Inflammatory macrophage (primary cell): ENCODE results near the gene C6orf89.
A peak's percentile ranks its signal among the peaks of the same experiment; 100 is the strongest.

Experiments used
- DNase-seq, 2 donors: peaks; one replicate each; pipeline ENCODE4 v3.0.0-alpha.2; 2020 to 2022
- total RNA-seq, 18 experiments: gene quantifications; one replicate each; lab custom pipeline; 2026; ENCODE audit warnings: mixed read lengths in 6 of 18, inconsistent platforms in 2 of 18; lab: John Stamatoyannopoulos, UW

The C6orf89 gene, protein sequence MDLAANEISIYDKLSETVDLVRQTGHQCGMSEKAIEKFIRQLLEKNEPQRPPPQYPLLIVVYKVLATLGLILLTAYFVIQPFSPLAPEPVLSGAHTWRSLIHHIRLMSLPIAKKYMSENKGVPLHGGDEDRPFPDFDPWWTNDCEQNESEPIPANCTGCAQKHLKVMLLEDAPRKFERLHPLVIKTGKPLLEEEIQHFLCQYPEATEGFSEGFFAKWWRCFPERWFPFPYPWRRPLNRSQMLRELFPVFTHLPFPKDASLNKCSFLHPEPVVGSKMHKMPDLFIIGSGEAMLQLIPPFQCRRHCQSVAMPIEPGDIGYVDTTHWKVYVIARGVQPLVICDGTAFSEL
- total RNA-seq, result 42.6 to 118 (median 97.2) reads per million in 18 experiments

DNA sequence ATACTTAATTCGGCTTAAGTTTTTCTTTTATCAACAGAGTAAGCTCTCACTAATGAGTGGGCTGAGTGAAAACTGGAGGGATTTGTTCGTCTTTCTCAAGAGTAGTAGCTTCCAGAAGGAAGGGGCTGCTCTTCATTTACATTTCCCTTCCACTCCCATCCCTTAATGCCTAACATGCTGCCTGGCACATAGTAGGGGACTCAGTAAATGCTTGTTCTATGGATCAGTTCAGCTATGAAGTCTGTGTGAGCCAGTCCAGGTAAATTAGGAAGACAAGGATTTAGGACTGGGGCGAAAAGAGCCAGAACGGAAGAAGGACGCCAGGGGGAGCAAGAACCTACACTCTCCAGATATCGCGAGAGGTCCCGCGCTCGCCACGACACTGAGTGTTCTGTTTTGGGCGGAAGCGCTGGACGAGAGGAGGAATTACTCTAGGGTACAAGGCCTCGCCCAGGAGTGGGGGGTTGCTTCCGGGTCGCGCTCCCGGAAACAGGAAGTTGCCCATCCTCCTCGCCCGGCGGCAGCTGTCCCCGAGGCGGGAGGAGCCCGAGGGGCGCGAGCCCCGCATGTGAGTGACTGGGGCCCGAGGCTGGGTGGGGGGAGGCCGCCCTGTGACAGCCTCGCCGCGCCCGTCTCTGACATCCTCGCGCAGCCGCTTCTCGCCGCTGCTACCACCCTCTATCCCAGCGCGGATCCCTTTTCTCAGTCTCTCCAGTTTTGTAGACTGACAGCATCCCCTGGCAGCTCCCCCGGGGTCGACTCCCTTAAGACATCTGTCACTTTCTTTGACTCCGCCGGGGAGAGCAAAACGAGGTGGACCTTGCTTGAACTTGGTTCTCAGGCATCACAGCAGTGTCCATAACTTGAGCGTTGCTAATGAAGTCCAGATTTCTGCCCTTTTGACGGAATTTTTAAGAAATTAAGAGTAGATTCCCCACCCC lies at the start of gene C6orf89:
TSS of gene C6orf89 (plus strand) at position 492 of the 941 bp plus-strand sequence. CDS start 13,493 bp downstream, outside the sequence.
- peak; percentile 98 to 99 for DNase-seq

DNA sequence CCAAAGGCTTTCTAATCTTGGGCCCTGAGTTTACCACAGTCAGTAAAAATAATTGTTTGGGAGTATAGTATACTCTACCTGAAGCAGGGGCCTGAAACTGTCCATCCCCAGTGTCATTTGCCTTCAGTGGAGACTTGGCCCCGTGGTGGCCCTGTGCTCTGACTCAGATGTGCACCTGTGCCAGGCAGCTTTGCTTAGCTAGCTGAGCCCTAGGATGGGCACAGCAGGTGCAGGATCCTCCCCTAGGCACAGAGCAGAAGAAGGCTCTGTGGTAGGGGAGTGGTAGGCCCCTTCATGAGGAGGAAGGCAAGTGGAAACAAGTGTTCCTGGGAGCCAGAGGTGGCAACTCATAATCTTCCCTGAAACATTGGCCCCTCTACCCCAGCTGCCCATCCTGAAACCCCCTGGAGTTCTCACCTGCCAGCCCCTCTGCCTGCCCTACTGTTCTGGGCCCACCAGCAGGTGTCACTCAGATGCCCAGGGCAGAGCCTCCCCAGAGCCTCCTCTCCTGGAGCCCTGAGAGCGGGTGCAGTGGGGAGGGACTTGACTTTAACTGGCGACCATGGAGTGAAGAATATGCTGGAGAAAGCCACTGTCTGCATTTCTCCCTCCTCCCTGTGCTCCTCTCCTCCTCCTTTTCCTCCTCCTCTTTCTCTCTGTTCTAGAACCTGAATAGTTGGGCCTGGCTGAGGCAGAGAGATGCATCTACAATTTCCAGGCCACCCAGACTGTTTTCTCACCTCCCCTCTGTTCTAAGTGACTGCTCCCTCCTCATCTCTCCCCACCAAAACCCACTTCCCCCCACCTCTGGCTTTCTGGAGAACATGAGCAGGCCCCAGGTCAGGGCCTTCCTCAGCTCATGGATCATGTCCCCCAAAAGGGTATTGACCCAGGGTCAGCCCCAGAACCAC lies 49.4 kb upstream of the C6orf89 start:
- no peak for DNase-seq

DNA sequence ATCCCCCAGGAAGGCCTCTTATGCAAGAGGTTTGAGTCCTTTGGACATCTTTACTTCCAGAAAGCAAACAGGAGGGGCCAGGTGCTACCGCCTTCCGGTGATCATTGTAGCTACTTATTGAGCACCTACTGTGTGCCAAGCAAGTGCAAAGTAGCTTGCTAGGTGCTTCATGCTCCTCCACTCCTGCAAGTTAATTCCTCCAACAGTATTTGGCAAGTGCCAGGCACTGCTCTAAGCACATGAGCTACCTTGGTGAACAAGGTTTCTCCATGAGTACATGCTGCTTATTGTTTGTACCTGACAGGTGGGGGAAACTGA lies 48.8 kb upstream of the C6orf89 start:
- DNase-seq, result no peak

DNA sequence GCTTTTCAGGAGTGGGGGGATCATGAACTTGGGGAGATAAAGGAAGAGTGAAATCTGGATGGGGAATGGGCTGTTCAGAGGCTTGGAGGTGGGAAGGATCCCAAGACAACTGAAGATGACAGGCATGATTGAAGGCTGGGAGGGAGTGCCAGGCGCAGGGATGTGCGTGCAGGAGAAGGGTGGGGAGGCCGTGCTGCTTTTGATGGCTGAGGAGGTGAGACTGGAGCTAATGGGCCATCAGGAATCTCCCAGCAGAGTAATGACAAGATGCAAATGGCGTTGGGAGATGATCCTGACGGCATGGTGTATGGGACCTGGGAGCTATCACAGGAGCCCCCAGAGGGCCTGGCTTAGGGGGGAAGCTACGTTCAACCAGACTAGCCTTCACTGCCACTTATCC lies 48.1 kb upstream of the C6orf89 start:
- no peak for DNase-seq

DNA sequence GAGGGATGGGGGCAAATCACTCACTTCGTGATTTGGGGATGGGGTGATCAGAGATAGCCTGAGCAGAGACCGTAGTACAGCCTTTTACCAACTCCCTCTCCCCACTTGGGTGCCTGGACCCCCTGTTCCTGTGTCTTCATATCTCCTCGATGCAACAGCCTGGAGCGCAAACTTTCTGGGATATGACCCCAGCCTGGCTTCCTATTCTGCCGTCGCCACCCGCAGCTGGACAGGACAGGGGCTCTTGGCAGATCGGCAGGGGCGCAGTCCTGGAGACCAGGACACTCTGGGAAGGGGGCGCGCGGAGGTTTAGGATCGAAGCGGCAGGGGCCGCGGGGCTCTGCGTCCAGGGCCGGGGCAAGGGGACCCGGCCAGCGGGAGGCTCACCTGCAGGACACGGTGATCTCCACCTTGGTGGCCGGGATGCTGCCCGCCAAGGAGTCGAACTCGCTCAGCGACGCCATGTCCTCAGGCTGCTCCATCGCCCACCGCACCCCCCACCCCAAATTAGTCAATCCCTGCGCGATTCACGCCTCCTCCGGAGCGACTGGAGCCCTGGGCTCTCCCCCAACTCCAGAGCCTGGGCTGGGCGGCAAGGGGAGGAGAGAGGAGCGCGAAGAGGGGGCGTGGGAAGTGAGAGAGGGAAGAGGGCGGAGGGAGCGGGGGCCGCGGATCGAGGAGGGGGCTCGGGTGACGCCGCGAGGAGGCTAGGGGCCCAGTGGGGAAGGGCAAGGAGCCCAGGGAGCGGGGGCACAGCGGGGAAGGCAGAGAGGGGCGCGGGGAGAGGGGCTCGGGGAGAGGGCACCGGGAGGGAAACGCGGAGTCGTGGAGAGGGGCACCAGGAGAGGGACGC lies 46.6 kb upstream of the C6orf89 start, which contains the start of gene CPNE5:
TSS of gene CPNE5 (minus strand) at position 549 of the 853 bp plus-strand sequence. CDS start at position 482, 67 bp downstream.
- no peak for DNase-seq

DNA sequence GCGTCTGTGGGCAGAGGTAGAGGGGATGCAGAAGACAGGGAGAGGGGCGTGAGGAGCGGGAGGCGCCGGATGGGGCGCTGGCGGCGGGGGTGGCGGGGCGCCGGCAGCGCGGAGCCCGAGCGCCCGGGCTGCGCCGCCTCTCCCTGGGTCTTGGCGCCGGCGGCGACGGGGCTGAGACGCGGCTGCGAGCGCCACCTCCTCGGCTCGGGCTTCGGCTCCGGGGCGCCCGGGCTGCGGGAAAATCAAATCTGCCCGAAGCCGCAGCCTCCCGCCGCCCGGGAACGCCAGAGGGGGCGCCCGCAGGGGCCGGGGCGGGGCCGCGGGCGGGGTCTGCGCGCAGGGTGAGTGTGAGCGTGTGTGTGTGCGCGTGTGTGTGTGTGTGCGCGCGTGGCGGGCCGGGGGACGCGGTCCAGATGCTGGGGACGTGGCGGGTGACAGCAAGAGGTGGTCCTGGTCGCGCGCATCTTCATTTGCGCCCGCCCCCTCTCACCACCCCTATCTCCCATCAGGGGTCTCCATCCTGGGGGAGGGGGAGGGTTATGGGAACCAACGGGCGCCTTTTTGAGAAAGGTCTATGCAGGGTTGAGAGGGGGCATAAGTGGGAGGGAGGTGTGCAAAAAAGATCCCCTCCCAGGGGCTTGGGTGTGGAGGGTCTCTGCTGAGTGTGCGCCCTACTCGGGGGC lies 45.9 kb upstream of the C6orf89 start:
- DNase-seq, result no peak

DNA sequence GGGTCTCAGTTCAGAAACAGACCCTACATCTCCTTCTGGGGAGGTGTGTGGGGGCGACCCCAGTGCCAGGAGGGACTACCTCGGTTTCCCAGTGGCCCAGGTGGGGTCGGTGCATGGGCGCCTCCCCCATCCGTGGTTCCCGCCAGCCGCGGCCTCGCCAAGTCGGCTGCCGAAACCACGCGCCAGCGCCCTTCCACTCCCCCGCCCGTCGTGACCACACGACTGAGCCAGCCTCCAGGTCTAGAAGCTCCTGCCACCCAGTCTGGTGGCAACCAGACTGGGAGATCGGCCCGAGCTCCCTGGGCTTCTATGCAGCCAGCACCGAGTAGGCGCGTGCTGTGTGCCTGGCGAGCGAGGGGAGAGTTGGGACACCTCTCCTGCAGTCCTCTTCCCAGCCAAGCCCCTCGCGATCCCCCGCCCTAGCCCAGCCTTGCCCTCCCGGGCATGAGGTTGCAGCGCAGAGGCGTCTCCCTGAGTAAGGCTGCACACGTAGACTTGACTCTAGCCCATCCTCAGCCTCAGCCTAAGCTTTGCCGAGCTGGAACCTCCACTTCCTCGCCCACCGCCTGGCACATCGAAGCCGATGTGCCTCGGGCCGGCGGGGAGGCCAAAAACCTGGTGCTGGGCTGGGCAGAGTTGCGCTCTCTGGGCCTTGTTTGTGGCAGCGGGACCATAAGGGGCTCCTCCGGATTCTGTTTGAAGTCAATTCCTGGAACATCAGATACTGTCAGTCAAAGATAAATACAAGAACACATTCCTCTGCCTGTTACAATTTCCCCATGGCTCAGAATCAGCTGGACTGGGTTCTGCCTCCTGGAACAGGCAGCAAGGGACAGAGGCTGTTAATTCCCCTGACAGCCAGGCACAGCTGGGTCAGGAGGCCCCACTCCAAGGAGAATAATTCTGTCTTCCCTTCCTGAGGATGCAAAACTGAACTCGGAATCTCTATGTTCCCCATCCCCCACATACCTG lies 45.0 kb upstream of the C6orf89 start:
- no peak for DNase-seq

DNA sequence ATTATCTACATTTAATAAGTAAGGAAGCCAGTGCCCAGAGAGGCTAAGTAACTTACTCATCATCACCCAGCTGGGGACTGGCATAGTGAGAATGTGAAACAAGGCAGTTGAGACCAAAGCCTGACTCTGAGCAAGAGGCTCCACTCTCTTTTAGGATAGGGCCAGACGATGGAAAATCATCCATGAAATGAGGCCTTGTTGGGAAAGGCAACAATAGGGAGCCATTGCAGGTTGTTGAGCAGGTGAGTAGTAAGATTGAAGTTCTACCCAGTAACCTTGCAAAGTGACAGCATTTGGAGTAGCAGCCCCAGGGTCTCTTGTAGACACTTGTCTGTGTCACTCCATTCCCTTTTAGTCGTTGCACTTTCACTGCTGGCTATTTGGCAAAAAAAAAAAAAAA lies 44.0 kb upstream of the C6orf89 start:
- DNase-seq, result no peak

DNA sequence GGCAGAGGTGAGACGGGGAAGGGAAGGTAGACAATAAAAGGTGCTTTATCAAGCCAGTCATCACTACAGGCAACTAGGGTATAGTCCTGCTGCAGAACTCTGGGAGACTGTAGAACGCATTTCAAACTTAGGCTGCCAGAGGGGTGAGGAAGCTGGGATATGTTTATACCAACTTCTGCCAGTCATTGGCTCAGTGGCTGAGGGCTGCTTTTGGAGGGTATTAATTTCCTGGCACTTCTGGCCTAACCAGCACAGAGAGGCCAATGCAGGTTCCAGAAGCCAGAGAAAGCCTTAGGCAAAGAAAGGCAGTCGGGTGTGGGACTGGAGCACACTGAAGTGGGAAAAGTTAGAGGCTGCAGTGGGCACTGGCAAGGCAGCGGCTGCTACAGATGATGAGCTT lies 42.6 kb upstream of the C6orf89 start:
- DNase-seq, result no peak

DNA sequence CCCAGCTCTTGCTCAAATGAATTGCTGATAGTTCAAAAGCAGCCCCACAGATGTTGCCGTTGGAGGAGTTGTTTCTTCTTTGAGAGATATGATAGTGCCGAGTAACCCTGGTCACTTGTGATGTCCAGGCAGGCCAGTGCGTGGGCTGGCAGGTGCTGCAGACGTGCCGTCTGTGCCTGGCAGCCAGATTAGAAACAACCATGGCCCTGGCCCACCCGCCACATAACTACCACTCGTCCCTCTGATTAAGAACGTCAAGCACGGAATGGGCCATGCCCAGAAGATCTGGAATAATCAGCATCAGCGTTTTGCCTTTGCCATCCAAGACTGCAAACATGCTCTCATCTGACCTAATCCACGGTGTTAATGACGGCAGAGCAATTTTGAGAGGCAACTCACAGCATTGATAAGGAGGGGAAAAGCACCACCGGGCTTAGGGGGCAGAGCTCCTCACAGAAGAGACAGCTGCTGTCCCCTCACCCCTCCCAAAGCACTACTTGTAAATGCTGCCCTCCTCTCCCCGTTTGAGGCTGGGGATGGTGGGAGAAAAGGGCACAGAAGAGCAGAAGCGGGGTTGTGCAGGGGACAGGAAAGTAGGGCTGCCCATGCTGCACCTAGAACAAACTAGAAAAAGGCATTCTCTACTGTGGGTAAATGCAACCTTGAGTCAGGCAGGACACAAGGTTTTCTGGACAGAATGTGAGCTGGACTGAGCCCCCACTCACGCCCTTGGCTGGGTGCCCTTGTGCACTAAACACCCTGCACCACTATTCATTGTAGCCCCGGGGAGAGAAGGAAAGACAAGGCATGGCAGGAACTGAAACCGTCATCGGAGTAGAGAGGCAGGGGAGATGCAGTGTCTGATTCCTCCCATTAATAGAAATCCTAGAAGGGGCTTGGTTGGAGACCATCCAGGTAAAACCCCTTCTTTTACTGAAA lies 41.3 kb upstream of the C6orf89 start:
- no peak for DNase-seq

DNA sequence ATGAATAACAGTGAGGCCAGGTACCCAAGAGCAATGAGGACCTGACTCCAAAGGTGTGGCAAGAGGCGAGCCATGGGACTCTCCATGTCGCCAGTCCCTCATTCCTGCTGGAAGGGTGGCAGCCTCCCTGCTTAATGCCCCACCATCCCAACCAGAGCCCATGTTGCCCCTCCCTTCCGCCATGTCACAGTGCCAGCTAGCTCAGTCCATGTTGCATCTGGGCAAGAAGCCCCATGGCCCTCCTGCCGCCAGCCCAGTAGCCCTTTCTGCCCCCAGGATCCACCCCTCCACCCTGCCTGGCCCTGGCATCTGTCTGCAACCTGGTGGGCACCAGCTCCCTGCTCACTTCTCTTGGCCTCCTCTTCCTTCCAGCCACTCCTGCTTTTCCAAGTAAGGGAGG lies 40.5 kb upstream of the C6orf89 start:
- DNase-seq, result no peak

DNA sequence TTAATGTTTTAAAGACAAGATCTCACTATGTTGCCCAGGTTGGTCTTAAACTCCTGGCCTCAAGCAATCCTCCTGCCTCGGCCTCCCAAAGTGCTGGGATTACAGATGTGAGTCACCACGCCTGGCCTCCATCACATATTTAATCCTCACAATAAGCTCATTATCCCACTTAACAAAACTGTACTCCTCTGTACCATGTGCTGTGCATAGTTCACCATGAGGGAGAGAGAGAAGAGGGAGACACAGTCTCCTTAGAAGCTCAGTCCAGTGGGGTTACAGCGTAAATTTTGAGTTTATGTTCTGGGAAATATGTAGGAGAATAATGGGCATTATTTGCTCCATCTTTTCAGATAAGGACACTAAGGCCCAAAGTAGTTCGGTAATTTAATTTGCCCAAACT lies 38.6 kb upstream of the C6orf89 start:
- no peak for DNase-seq

DNA sequence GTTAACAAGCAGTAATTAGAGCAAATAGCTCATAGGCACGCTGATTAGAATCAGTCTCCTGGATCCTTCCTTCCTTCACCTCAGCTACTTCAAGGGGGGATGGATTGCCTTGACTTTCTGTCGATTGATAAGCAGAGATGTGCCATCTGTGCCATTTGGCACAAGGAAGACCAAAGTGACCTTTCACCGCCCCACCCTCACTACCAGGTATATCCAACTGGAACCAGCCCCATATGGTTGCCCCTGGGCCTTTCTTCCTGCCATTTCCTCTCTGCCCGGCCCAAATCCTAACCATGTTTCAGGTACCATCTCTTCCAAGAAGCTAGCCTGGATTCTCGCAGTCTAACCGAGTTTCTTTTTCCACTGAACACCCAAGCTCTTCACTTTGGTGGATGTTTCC lies 37.8 kb upstream of the C6orf89 start:
- no peak for DNase-seq

DNA sequence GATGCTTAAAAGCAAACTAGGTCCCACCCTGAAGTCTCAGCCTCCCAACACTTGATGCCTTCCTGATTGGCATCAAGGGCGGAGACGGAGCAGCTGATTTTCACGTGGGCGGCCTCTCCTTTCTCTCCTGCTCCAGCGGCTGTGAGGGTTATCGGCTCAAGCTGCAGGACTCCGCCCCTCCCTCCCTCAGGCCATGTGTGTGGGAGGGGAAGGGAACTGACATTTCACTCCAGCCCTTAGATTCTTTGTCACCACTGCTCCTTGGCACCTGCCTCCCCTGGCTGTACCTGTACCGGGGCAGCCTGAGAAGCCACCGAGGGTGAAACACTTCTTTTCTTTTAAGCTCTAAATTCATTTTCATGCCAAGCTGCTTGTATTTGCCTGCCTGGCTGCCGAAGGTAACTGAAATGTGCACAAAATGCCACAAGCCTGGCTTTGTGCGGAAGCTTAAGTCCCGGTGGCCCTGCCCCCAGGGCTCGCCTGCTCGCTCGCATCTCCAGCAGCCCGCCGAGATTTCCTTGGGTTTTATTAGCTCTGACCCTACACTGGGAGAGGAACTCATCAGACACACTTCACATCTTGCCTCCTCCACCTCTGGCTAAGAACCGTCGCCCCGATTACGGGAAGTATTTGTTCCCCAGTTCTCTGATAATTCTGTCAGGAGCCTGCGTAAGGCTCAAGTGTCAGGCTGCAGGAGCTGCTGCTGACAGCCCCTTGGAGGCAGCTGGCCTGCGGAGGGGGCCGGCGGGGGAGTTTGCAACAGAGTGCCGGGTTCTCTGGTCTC lies 36.9 kb upstream of the C6orf89 start:
- peak; percentile 80 to 86 for DNase-seq

DNA sequence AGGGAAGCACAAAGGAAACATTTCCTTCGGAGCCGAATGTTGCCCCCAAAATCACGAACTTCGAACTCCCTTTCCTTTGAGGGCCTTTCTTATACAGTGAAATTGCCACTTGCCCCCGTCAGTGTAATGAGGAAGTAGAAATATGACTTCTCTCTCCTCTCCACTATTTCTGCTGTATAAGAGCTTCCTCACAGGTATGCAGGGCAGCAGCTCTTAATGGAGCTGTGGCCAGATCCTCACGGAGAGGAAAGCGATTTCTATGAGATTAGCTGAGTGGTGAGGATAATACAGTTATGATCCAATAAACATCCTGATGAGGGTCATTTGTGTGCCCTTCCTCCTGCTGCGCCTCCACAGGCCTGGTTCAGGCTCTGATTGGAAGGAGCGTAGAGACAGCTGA lies 35.7 kb upstream of the C6orf89 start:
- DNase-seq, result no peak

DNA sequence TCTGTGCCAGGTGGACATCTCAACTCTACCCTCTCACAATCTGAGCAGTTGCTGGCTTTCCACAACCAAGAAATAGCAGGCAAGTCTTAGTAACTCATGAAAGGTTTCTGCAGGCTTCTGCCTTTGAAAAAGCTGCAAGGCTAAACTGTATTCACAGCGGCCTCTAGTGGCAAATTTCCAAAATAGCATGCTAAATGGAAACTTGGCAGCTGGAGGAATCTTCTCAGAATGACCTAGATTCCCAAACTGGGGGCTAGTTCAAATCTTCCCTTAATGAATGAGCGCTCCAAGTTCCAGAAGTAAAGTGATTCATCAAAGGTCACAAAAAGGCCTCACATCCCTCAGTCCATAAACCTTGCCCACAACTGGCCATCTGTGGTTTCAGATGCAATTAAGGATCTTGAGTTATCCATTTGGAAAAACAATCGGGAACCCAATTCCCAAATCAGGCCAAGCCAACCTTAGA lies 34.6 kb upstream of the C6orf89 start:
- DNase-seq, result peak; percentile 82

DNA sequence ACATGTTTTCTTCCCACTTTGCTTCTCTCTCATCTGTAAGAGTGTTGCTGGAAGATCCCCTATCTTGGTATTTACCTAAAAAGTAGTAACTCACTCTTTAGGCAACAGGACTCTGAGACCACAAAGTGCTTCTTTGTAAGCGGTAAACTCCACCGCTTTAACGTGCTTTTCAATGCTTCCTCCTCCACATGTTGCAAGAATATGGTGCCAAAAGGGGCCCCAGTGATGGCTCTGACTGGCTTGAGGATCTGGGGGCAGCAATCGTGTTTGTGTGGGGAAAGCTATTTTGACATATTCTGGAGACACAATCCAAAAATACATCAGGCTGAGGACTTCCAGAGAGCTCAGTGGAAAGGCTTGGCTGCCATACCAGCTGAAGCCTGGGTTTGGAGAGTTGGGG lies 34.1 kb upstream of the C6orf89 start:
- peak in 1 of 2 donors; percentile 42 for DNase-seq
